Measurements from ENCODE around the gene SELENOS. TPM values are rescaled to one million over a fixed set of nuclear protein-coding genes. Genes with fewer than 3 reads are reported as not detected.

Gene SELENOS
- total and polyA plus RNA-seq, 9 of the 15 experiments (the other 6 are each of a cell fraction or from before 2014, with no cell fraction given) = 24.9 to 57.4 (median 47.9) TPM

- ChIA-PET CTCF (ENCODE audit: low intra/inter-chr PET ratio) (interaction anchor here (0.6 kb wide), 1 partner anchor 1339 kb away, joined by 3 read pairs; no protein-coding TSS in a partner anchor), POLR2A (interaction anchor here (0.6 to 2.9 kb wide), 16 partner anchors 9 to 844 kb away, joined by 3 to 16 read pairs (median 4); no protein-coding TSS in a partner anchor)
- ATAC-seq (peak; percentile 78), FAIRE-seq (peak; percentile 82), DNase-seq (ENCODE audit: extremely low read depth in 1 of 4, low spot score in 3 of 4) (peak in 3 of 4 experiments; percentile 23 to 57 (median 51))
- Histone ChIP-seq H3K27ac (ENCODE audit: extremely low read depth, low read depth, low read length) (no peak overlapping the region), H4K20me1 (replicated peaks; ENCODE audit: control insufficient read depth, insufficient read depth, low read length) (0 out of 2 replicates have a peak, but pooled peaks cover 7% of the 10 kb centered on the region), H3K9me3 (replicated peaks; ENCODE audit: control insufficient read depth, insufficient read depth, low read depth, low read length) (no peaks in the 10 kb centered on the region), H3K9ac (ENCODE audit: insufficient read depth in 1 of 2, low read depth in 2 of 2, low read length in 2 of 2) (no peak overlapping the region), H3K79me2 (ENCODE audit: control insufficient read depth, insufficient read depth, low read length) (no peaks in the 10 kb centered on the region), H3K4me1 (replicated peaks in 1 of 2; ENCODE audit: control insufficient read depth in 2 of 2, insufficient read depth in 2 of 2, low read length in 2 of 2) (peaks cover 5 to 8% of the 10 kb centered on the region in 2 experiments), H3K27me3 (ENCODE audit: control insufficient read depth in 2 of 2, insufficient read depth in 2 of 2, low read length in 2 of 2) (peaks cover under 1 to 18% of the 10 kb centered on the region in 2 experiments; a peak in 2 of 5 replicates), H3K4me2 (ENCODE audit: insufficient read depth, low read length) (no peak overlapping the region), H2AFZ (ENCODE audit: low read depth, low read length) (peak overlapping the region; percentile 70), H3K36me3 (ENCODE audit: control insufficient read depth, insufficient read depth, low read length) (peaks cover 23% of the 10 kb centered on the region), H3K4me3 (no peak overlapping the region), H3K9me1 (ENCODE audit: control insufficient read depth, insufficient read depth, low read length) (no peaks in the 10 kb centered on the region)
- in situ Hi-C loops (cut with MboI) (loop anchor here (25.0 kb wide), 2 partner anchors 355 to 630 kb away; partner anchors contain the start of gene LRRK1), intact Hi-C loops (cut with micrococcal nuclease) (no loop called here)
- BruUV-seq (replicated peaks) = no TSS peak
- 50% methylated on average over 17 of the region's 18 CpGs for WGBS (ENCODE audit: insufficient coverage, low coverage, missing lambda C conversion rate)
- TF ChIP-seq ZBTB5 (IDR thresholded peaks at IDR 0.05) (no peak), MCM3 (IDR thresholded peaks at IDR 0.05) (no peak), TRIM25 (IDR thresholded peaks at IDR 0.05; ENCODE audit: borderline replicate concordance) (no peak), EP300 (IDR thresholded peaks at IDR 0.05; ENCODE audit: low read length) (no peak), NR2C2 (CRISPR knock-in tag; IDR thresholded peaks at IDR 0.05) (no peak), NR2C2 (tag; IDR thresholded peaks at IDR 0.05) (no peak), MEF2D (tag; conservative IDR thresholded peaks at IDR 0.05; ENCODE audit: low read depth) (no peak), ZNF212 (CRISPR knock-in tag; IDR thresholded peaks at IDR 0.05) (no peak), POLR2B (IDR thresholded peaks at IDR 0.05; ENCODE audit: low read depth, partially characterized antibody) (peak; percentile 23), SIX5 (IDR thresholded peaks at IDR 0.05; ENCODE audit: borderline replicate concordance in 1 of 2, insufficient read depth in 1 of 2, low read depth in 1 of 2, low read length in 2 of 2) (no peak), CUX1 (CRISPR knock-in tag; IDR thresholded peaks at IDR 0.05) (no peak), ARHGAP35 (IDR thresholded peaks at IDR 0.05; ENCODE audit: partially characterized antibody) (no peak), CBFA2T3 (IDR thresholded peaks at IDR 0.05) (no peak)
Measured at GRCh38 chr15:101267320-101268104, 9.8 kb downstream of the SELENOS start.

Measured in K562 (cell line).